HG03196 (cell line): Measurements from ENCODE around the gene NCAPD2.
"Not testable (repeated sequence)": the region's sequence is repeated elsewhere in the genome, so short reads cannot be mapped to it uniquely, and the experiment has no call there.

ENCODE experiments used
- ATAC-seq: cut with Tn5 transposase; IDR thresholded peaks from one replicate; pipeline ENCODE4 v1.9.1; 2021; ENCODE audit not compliant: unreplicated experiment

Gene NCAPD2

GRCh38 chr12:6494258-6494743 lies 399 bp downstream of the NCAPD2 start:
- ATAC-seq, result peak; percentile 7

DNA sequence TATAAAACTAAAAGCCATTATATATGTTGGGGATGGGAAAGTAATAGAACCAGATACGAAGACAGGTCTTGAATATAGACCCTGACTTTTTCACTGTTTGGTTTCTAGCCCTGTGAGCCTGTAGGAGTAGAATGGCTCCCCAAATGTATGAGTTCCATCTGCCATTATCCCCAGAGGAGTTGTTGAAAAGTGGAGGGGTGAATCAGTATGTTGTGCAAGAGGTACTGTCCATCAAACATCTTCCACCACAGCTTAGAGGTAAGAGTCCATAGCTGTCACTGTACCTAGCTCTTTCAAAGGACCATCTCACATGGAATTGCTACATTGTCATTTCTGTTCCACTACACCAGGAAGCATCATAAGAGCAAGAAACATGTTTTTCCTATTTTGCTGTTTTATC lies 1.1 kb downstream of the NCAPD2 start:
- ATAC-seq, result no peak

DNA sequence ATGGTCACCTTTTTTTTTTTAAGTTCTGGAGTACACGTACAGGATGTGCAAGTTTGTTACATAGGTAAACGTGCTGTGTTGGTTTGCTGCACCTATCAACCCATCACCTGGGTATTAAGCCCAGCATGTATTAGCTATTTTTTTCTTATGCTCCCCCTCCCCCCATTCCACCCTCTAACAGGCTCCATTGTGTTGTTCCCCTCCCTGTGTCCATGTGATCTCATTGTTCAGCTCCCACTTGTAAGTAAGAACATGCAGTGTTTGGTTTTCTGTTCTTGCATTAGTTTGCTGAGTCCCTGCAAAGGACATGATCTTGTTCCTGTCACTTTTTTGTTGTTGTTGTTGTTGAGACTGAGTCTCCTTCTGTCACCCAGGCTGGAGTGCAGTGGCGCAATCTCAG lies 3.4 kb downstream of the NCAPD2 start:
- not testable (repeated sequence) for ATAC-seq

- no peak for ATAC-seq
Observed at GRCh38 chr12:6500466-6500865, 6.6 kb downstream of the NCAPD2 start.

DNA sequence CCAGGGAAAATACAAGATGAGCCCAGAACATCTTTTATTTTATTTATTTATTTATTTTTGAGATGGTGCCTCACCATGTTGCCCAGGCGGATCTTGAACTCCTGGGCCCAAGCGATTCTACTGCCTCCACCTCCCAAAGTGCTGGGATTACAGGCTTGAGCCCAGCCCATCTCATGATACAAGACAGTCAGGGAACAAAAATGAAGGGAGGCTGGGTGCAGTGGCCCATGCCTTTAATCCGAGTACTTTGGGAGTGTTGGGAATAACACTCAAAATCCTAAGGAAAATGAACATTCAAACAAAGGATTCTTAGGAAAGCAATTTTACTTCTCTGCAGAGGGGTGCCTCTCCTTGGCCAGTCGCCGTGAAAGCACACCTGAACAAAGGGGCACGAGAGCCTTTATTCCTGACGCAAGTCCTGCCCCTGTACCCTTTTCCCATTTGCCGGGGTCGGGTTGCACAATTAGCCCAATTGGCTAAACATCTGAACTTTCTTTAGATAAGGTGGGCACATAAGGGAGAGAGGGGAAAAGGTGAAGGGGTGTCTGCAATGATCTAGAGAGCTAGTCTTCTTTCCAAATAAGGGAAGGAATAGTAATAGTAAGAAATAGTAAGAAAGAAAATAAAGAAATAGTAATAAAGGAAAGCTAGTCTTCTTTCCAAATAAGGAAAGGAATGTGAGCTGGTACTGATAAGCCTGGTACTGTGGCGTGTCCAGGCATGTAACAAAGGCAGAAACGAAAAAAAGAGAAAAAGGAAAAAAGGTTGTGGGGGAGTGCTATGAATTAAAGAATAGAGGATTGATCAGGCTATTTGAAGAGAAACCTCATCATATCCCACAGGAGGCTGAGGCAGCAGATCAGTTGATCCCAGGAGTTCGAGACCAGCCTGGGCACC lies 13.4 kb downstream of the NCAPD2 start:
- no peak for ATAC-seq

- no peak for ATAC-seq
Observed at GRCh38 chr12:6508087-6508486, 14.2 kb downstream of the NCAPD2 start.

DNA sequence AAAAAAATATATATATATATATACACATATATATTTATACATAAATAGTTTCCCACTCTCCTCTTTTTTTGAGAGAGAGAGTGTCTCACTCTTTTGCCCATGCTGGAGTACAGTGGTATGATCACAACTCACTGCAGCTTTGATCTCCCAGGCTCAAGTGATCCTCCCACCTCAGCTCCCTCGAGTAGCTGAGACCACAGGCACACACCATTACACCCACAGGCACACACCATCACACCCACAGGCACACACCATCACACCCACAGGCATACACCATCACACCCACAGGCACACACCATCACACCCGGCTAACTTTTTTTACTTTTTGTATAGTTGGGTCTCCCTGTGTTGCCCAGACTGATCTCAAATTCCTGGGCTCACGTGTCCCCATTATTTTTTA lies 26.3 kb downstream of the NCAPD2 start:
- ATAC-seq, result no peak

- no peak for ATAC-seq
Observed at GRCh38 chr12:6522193-6522592, 28.3 kb downstream of the NCAPD2 start.

DNA sequence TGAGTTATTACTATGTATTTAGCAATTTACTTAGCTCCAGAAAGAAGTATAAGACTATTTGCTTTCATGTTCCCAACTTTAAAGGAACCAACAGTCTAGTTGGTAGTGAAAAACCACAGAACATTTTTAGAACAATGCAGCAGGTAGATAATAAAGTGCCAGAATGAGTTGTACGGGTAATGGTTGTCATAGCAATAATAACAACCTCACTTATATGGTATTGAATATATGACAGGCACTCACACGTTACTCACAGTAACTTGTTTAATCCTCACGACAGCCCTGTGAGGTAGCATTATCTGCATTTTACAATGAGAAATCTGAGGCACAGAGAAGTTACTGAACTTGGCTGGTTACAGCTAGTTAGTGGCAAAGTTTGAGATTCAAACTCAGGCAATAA lies 29.8 kb downstream of the NCAPD2 start:
- ATAC-seq, result no peak

DNA sequence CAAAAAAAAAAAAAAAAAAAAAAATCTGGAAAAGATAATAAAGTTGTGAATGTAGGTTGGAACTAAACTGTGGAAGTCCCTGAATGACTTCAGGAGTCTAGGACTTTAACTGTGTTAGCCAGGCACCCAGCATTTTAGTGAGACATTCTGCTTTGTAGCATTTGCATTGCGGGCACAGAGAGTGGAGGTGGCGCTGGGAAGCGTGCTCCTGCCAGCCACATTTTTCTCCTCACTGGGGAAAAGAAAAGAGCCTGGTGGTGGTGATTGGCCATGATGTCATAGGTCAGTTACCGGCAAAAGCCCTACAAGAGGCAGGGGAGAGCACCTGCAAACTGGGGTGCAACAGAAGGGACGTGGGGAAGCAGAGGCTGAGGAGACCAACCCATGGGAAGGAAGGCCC lies 30.7 kb downstream of the NCAPD2 start:
- no peak for ATAC-seq

DNA sequence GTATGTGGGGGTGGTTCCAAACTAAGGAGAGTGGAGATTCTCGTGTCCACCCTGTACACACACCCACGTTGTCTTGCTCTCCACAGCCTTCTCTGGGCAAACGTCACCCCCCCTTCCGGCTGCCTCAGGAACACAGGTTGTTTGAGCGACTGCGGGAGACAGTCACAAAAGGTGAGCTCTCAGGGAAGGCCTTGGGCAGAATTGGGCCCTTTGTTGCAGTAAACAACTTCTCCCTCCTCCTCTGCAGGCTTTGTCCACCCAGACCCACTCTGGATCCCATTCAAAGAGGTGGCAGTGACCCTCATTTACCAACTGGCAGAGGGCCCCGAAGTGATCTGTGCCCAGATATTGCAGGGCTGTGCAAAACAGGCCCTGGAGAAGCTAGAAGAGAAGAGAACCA lies 32.3 kb downstream of the NCAPD2 start:
- no peak for ATAC-seq

DNA sequence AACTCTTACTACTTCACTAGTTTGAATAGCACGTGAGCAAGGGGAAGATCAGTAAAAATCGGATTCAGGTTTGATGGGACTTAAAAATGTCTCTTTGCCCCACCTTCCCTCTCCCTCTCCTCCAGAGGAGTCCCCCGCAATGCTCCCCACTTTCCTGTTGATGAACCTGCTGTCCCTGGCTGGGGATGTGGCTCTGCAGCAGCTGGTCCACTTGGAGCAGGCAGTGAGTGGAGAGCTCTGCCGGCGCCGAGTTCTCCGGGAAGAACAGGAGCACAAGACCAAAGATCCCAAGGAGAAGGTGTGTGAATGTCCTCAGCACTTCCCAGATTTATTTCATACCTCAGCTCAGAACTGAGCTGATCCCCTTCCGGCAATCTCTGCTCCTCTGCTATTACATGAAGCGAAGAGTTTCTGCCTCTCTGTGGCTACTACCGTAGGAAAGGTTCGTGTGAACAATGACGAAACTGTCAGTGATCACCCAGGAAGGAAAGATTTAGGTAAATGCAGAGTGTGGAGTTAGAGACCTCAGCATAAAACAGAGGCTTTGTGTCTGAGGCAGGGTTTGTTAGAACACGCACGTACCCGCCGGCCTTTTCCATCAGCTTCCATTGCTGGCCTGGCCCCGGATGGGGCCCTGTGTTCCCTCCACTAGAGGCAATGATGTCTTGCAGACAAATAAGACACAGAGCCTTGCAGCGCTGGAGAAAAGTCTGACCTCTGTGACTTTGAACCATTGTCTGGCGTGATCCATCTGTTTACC lies 33.0 kb downstream of the NCAPD2 start:
- no peak for ATAC-seq

GRCh38 chr12:6527711-6528110 lies 33.8 kb downstream of the NCAPD2 start:
- ATAC-seq, result no peak

GRCh38 chr12:6528539-6529235 lies 34.8 kb downstream of the NCAPD2 start:
- no peak for ATAC-seq

GRCh38 chr12:6529291-6529737 lies 35.4 kb downstream of the NCAPD2 start:
- ATAC-seq, result no peak

DNA sequence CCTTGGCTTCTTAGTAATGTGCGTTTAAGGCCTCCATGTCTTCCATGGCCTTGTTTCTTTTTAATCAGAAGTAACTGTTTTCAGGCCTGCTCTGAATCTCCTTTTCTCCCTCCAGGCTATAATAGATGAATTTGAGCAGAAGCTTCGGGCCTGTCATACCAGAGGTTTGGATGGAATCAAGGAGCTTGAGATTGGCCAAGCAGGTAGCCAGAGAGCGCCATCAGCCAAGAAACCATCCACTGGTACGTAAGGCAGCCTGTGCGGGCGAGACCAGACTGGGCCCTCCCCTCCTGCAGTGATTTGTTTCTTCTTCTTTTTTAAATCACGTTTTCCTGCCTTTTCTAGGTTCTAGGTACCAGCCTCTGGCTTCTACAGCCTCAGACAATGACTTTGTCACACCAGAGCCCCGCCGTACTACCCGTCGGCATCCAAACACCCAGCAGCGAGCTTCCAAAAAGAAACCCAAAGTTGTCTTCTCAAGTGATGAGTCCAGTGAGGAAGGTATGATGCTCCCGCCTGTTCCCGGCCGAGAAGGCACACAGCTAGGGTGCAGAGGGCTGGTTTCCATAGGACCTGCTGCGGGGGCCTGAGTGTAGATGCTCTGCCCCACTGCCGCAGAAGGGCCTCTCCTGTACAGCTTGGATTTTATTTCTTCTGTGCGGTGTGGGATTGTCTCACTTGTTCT lies 36.8 kb downstream of the NCAPD2 start:
- ATAC-seq, result no peak

DNA sequence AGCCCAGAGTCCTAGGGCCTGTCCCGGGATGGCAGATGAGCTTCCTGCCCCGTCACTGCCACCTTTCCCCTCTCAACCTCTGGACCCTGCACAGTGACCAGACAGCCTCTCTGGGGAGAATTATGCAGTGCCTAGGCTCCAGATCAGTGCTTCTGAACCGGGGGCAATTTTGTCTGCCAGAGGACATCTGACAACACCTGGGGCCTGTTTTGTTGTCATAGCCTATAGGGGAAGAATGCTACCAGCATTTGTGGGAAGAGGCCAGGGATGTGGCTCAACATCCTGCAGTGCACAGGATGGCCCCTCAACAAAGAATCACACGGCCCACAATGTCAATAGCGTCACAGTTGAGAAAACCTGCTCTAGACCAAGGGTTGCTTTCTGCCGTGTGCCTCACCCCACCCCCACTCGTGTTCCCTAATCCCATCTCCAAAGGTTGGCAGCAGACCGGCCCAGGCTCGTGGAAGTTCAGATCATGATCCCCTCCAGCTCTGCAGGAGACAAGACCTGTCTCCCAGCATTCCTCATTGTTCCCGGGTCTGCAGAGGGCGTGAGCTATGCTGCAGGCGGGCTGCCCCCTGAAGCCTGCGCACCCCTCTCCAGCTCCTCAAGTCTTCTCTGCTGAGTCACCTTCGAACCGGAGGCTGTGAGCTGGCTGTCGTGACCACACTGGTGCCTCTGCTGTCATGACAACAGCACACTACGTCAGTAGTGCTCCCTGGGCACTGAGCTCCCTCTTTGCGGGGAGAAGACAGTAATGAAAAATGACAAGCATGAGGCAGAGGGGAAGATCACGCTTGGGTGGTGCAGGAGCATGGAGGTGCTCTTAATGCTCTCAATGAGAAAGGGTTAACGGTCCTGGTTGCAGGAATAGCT lies 38.4 kb downstream of the NCAPD2 start:
- no peak for ATAC-seq

GRCh38 chr12:6532927-6533652 lies 39.2 kb downstream of the NCAPD2 start:
- ATAC-seq, result peak; percentile 15

GRCh38 chr12:6533653-6533922 lies 39.7 kb downstream of the NCAPD2 start:
- peak; percentile 7 for ATAC-seq
